Caco-2 (cell line): ENCODE measurements around the gene IL31RA. TPM values are rescaled to one million over a fixed set of nuclear protein-coding genes. Genes with fewer than 3 reads are reported as not detected.

Experiments used
- BruUV-seq: library from RNA; stranded (reverse); fragments of 400-500 nt; replicated peaks from 2 replicates; lab custom pipeline; 2021; lab: Mats Ljungman, UMichigan
- CTCF ChIA-PET: fragments of 300-600 bp; sonication (Branson Sonifier 250); formaldehyde crosslinking; loops from one replicate; lab custom pipeline; 2022; ENCODE audit warnings: antibody characterized with exemption; lab: Charles Lee
- POLR2A ChIA-PET: fragments of 300-600 bp; sonication (Branson Sonifier 250); formaldehyde crosslinking; loops from one replicate; lab custom pipeline; 2022; ENCODE audit warnings: antibody characterized with exemption; lab: Charles Lee
- DNase-seq, 2 experiments: peaks; one replicate each; pipeline versions ENCODE4 v3.0.0 to v3.0.0-alpha.2; 2020 to 2022
- H3K27me3 ChIP-seq: replicated peaks from 2 replicates; pipeline ENCODE4 v1.6.0; 2011; ENCODE audit warnings: low read length; ENCODE audit not compliant: control insufficient read depth, insufficient read depth
- H3K36me3 ChIP-seq: 2 replicates; pipeline ENCODE4 v1.5.1; 2011; ENCODE audit warnings: low read length; ENCODE audit not compliant: control insufficient read depth, insufficient read depth
- H3K4me1 ChIP-seq: fragments of 250-450 bp; sonication (Bioruptor Pico); 2 replicates; pipeline ENCODE4 v1.5.1; 2020; ENCODE audit warnings: mild to moderate bottlenecking
- H3K4me3 ChIP-seq: 2 replicates; pipeline ENCODE4 v1.5.1; 2011; ENCODE audit warnings: low read depth, mild to moderate bottlenecking, control low read depth, low read length
- H3K9me3 ChIP-seq: fragments of 250-450 bp; sonication (Bioruptor Pico); 2 replicates; pipeline ENCODE4 v1.5.1; 2020; ENCODE audit warnings: mild to moderate bottlenecking, moderate library complexity
- H3K27ac Mint-ChIP-seq: one replicate; pipeline ENCODE4 v1.8.0; 2022; ENCODE audit warnings: mixed read lengths; ENCODE audit not compliant: unreplicated experiment
- H3K27me3 Mint-ChIP-seq: one replicate; pipeline ENCODE4 v1.8.0; 2022; ENCODE audit warnings: mixed read lengths; ENCODE audit not compliant: insufficient read depth, unreplicated experiment
- H3K36me3 Mint-ChIP-seq: one replicate; pipeline ENCODE4 v1.8.0; 2022; ENCODE audit warnings: mild to moderate bottlenecking, mixed read lengths; ENCODE audit not compliant: insufficient read depth, unreplicated experiment
- H3K4me1 Mint-ChIP-seq: one replicate; pipeline ENCODE4 v1.8.0; 2022; ENCODE audit warnings: low read depth, mixed read lengths; ENCODE audit not compliant: unreplicated experiment
- H3K4me3 Mint-ChIP-seq: one replicate; pipeline ENCODE4 v1.8.0; 2022; ENCODE audit warnings: mild to moderate bottlenecking, moderate library complexity, mixed read lengths; ENCODE audit not compliant: unreplicated experiment
- H3K9me3 Mint-ChIP-seq: one replicate; pipeline ENCODE4 v1.8.0; 2022; ENCODE audit warnings: mixed read lengths; ENCODE audit not compliant: unreplicated experiment
- intact Hi-C: fragments of 100-400 bp; cut with micrococcal nuclease; formaldehyde crosslinking; loops from one replicate; pipeline ENCODE4 v1.10.0; 2022; ENCODE audit not compliant: unreplicated experiment
- total RNA-seq: library from RNA; stranded (reverse); gene quantifications from 2 replicates; pipeline ENCODE4 v1.2.3, GENCODE V29; 2022
- TF ChIP-seq, protein P1 (sequence below), 2 experiments: fragments of 200-600 bp in 1 of 2; IDR thresholded peaks; 1 replicate in 1 of 2; 2 replicates in 1 of 2; pipeline versions ENCODE4 v1.5.1 to v1.8.0; 2011 to 2022; ENCODE audit warnings: antibody characterized with exemption in 1 of 2, control low read depth in 1 of 2, inconsistent platforms in 1 of 2, low read depth in 1 of 2, low read length in 1 of 2, mild to moderate bottlenecking in 1 of 2, moderate library complexity in 1 of 2; ENCODE audit not compliant: insufficient read depth in 1 of 2, severe bottlenecking in 1 of 2, unreplicated experiment in 1 of 2

Gene IL31RA
- total RNA-seq, 1 experiment from 2014 or later: not detected

DNA sequence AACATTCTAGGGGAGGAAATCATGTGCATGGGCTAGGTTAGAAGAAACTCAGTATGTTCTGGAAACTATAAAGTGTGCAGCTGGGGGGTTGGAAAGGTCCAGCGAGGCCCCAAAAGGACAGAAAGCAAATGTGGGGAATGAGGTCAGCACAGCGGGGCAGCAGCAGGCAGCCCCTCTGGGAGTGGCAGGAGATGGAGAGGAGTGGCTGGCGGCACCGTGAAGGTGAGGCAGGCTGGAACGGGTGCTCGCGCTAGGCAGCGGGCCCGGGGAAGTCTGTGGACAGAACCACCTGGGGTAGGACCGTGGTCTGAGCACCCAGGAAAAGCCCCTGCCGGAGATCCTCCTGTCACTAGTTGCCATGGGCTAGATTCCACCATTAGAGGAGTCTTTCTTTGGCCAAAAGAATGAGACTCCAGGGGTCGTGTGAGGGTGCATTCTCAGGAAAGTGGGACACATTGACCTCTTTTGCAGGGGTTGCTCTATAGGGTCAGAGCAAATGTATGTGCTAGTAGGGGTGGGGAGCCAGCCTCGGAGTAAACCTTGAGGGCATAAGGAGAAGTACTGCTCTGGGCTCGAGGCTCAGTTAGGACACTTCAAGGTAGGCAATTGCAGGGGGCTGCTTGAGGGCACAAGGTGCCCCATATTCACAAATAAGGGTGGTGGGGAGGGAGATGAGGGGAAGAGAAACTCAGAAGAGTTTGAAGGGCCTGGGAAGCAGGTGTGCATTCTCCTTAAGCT is 82.4 kb downstream of the IL31RA start:
- Histone ChIP-seq H3K36me3 (peaks cover 2% of the 10 kb centered on the region; the same call in 1 of the 2 replicates), H3K4me3 (no peak overlapping the region), H3K9me3 (no peaks in the 10 kb centered on the region), H3K27me3 (no peaks in the 10 kb centered on the region), H3K4me1 (peaks cover 63% of the 10 kb centered on the region)
- peaks cover 66% of the 10 kb centered on the region for H3K4me1 Mint-ChIP-seq
- no peaks in the 10 kb centered on the region for H3K9me3 Mint-ChIP-seq
- intact Hi-C loops: loop anchor here (1.0 to 10.0 kb wide), 6 partner anchors 139 to 911 kb away; partner anchors contain the start of gene SLC38A9
- H3K4me3 Mint-ChIP-seq: peak overlapping the region; percentile 67
- no peaks in the 10 kb centered on the region for H3K27me3 Mint-ChIP-seq
- TF ChIP-seq, protein P1, sequence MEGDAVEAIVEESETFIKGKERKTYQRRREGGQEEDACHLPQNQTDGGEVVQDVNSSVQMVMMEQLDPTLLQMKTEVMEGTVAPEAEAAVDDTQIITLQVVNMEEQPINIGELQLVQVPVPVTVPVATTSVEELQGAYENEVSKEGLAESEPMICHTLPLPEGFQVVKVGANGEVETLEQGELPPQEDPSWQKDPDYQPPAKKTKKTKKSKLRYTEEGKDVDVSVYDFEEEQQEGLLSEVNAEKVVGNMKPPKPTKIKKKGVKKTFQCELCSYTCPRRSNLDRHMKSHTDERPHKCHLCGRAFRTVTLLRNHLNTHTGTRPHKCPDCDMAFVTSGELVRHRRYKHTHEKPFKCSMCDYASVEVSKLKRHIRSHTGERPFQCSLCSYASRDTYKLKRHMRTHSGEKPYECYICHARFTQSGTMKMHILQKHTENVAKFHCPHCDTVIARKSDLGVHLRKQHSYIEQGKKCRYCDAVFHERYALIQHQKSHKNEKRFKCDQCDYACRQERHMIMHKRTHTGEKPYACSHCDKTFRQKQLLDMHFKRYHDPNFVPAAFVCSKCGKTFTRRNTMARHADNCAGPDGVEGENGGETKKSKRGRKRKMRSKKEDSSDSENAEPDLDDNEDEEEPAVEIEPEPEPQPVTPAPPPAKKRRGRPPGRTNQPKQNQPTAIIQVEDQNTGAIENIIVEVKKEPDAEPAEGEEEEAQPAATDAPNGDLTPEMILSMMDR (IDR thresholded peaks at IDR 0.05; ENCODE audit: insufficient read depth in 1 of 2, low read depth in 1 of 2, low read length in 1 of 2, severe bottlenecking in 1 of 2, unreplicated experiment in 1 of 2): no peak
- CTCF ChIA-PET: no interaction called here
- peaks cover 87% of the 10 kb centered on the region for H3K36me3 Mint-ChIP-seq
- peak overlapping the region; percentile 100 for H3K27ac Mint-ChIP-seq
- TSS peak; percentile 58 for BruUV-seq
- DNase-seq: no peak
- POLR2A ChIA-PET: interaction anchor here (0.7 kb wide), 1 partner anchor 53 kb away, joined by 3 read pairs; no protein-coding TSS in a partner anchor

DNA sequence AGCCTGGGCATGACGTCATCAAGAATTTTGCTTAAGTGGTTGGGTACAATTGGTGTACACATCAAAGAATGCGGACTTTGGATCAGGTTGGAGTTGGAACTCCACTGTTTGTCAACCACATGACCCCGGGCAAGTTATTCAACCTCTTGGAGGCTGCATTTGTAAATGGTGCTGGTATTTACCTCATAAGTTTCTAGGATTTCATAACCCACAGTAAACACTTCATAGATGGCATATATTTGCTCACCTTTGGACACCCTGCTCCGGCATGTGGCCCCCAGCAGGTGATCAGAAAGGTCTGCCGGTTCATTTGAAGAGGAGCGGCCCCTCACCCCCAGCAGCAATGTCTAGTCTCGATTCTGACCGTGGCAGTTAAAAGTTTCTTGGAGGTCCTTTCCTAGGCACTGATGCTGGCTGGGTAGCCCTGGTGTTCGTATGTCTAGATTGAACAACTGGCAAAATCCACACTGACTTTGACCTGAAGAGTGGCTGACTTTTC is 83.0 kb downstream of the IL31RA start:
- H3K4me1 ChIP-seq: peaks cover 57% of the 10 kb centered on the region
- Mint-ChIP-seq H3K4me3 (peak overlapping the region; percentile 67), H3K27me3 (no peaks in the 10 kb centered on the region), H3K27ac (peak overlapping the region; percentile 100), H3K9me3 (no peaks in the 10 kb centered on the region), H3K36me3 (peaks cover 89% of the 10 kb centered on the region), H3K4me1 (peaks cover 66% of the 10 kb centered on the region)
- H3K36me3 ChIP-seq: peaks cover 2% of the 10 kb centered on the region; the same call in 1 of the 2 replicates
- intact Hi-C loops: loop anchor here (1.0 to 10.0 kb wide), 6 partner anchors 139 to 911 kb away; partner anchors contain the start of gene SLC38A9
- CTCF ChIA-PET: no interaction called here
- BruUV-seq: no TSS peak
- H3K4me3 ChIP-seq: no peak overlapping the region
- POLR2A ChIA-PET: interaction anchor here (0.7 kb wide), 1 partner anchor 54 kb away, joined by 3 read pairs; no protein-coding TSS in a partner anchor
- no peaks in the 10 kb centered on the region for H3K9me3 ChIP-seq
- H3K27me3 ChIP-seq: no peaks in the 10 kb centered on the region
- TF ChIP-seq, protein P1 (IDR thresholded peaks at IDR 0.05; ENCODE audit: insufficient read depth in 1 of 2, low read depth in 1 of 2, low read length in 1 of 2, severe bottlenecking in 1 of 2, unreplicated experiment in 1 of 2): no peak
- DNase-seq: peak; percentile 96 to 98

DNA sequence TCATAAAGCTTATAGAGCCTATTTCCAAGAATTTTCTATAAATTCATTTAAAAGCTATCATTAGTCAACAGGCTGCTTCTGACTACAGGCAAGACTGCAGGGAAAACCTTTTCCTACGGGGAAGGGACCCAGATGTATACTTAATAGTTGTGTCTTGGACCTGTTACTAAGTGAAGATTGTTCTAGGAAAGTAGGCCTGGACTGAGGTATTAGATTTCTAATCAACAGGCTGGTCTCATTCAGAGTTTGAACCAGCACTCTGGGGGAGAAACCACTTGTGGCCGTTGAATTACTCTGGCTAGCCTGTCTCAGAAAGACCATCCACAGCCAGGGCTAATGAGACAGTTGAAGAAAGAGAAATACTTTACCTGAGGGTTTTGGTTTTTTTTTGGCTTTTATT is 83.6 kb downstream of the IL31RA start:
- POLR2A ChIA-PET: no interaction called here
- Mint-ChIP-seq H3K4me1 (peaks cover 61% of the 10 kb centered on the region), H3K27me3 (no peaks in the 10 kb centered on the region), H3K9me3 (no peaks in the 10 kb centered on the region), H3K36me3 (peaks cover 89% of the 10 kb centered on the region), H3K4me3 (peak overlapping the region; percentile 67), H3K27ac (peak overlapping the region; percentile 100)
- peaks cover 56% of the 10 kb centered on the region for H3K4me1 ChIP-seq
- H3K27me3 ChIP-seq: no peaks in the 10 kb centered on the region
- intact Hi-C loops: loop anchor here (1.0 to 10.0 kb wide), 6 partner anchors 138 to 910 kb away; partner anchors contain the start of gene SLC38A9
- TF ChIP-seq, protein P1 (IDR thresholded peaks at IDR 0.05; ENCODE audit: insufficient read depth in 1 of 2, low read depth in 1 of 2, low read length in 1 of 2, severe bottlenecking in 1 of 2, unreplicated experiment in 1 of 2): no peak
- H3K36me3 ChIP-seq: peaks cover 2% of the 10 kb centered on the region; the same call in 1 of the 2 replicates
- CTCF ChIA-PET: interaction anchor here (0.5 to 1.1 kb wide), 2 partner anchors 267 to 1017 kb away, joined by 3 to 4 read pairs; no protein-coding TSS in a partner anchor
- no peak for DNase-seq
- BruUV-seq: TSS peak; percentile 92
- H3K9me3 ChIP-seq: no peaks in the 10 kb centered on the region
- no peak overlapping the region for H3K4me3 ChIP-seq
